ENCODE measurements around the gene HEATR3. TPM values are rescaled to one million over a fixed set of nuclear protein-coding genes. Genes with fewer than 3 reads are reported as not detected.
A peak's percentile ranks its signal among the peaks of the same experiment; 100 is the strongest.
"Not testable (repeated sequence)": the region's sequence is repeated elsewhere in the genome, so short reads cannot be mapped to it uniquely, and the experiment has no call there.

The HEATR3 gene
- polyA plus RNA-seq, 5 donors = 17.3 to 26.2 (median 20.5) TPM

DNA sequence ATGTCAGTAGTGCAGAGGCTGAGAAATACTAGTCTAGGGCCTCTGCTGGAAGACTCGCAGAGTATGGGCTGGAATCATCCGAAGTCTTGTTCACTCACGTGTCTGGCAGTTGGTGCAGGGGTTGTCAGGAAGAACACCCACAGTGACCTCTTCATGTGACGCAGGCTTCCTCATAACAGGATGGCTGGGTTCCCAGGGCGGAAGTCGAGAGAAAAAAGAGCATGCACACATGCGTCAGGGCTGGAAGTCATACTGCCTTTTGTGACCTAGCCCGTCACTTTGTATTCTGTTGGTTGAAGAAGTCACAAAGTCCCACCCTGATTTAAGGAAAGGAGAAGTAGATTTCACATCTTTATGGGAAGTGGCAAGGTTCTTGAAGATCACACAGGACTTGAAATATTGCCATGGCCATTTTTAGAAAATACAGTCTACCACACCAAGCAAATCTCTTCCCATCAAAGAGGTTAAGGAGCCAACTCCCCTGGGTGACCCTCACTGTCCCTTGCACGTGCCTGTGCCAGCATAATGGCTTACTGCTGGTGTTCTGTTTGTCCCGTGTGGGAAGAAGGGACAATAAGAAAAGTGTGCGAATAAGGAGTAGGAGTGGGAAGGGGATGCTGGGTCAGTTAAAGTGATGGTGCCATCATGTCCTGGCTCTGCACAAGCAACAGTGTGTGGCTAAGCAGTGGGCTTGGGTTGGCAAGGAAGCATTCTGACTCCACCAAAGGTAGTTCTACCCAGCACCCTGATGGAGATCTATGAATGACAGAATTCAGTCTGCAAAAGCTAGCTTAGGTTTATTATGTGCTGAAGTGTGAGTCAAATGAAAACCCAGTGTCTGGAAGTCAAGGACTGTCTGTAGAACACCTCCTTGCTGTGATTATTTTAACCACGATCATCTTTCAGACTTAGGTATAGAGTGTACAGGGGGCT is 28.1 kb downstream of the HEATR3 start:
- DNase-seq = peak; percentile 2 to 30

GRCh38 chr16:50096791-50097190 is 31.0 kb downstream of the HEATR3 start:
- DNase-seq = no peak

DNA sequence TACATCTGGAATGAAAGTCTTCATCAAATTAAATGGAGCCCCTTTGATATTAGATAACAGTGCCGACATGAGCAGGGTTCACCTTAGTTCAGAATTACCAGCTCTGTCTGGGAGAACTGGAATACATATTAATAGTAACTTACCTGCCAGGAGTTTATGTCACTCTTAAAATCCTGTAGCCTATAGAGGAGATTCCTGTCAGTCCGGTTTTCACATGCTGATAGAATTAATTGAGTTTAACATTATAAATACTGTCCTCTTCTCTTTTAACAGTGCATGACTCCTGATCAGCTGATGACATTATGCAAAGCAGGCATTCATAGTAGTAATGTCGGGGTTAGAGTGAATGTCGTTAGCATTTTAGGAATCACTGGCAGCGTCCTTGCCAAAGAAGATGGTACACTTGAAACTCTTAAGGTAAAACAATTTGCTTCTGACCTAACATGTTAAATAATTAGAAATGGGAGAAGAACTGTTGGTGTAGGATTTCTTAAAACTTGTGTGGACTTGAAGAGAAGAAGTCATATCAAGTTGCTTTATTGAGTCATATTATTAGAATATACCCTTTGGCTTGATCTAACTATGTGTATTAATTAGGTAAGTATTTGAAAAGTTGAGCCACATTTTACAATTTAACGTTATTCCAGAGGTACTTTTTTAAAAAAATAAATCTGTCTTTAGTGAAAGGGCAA is 34.3 kb downstream of the HEATR3 start:
- DNase-seq = no peak

- no peak for DNase-seq
Observed at GRCh38 chr16:50102051-50102746, 36.4 kb downstream of the HEATR3 start.

- no peak for DNase-seq
Observed at GRCh38 chr16:50103764-50104163, 38.0 kb downstream of the HEATR3 start.

DNA sequence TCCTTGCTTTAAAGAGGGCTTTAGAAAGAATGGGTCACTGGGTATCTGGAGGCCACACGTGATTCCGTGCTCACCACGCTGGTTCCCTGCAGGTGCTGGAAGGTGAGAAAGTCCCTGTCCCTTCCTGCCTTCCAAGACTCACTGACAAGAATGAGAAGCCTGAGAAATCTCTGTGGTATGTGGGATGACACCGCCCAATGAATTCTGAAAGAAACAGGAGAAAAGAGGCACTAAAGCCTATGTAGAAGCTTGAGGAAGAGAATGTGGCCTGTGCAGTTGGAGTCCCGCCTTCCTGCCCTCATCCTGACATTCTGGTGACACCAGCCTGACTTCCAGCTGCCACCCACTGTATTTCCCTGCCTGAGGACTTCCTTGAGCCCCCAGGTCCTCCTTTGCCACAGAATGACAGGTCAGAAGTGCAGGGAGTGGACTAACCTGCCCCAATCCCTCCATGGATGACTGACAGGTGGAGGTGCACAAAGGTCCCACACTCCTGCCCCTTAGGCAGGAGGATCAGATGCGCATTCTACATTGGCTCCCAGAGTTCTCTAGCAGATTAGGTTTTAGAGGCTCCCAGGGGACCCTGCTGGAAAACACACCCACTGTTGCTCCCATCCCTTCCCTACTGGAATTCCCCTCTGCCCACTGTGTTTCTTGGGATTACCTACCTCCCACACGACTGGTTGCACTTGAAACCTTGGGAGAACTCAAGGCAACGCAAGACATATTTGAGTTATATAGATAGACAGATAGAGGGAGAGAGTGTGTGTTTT is 48.8 kb downstream of the HEATR3 start:
- DNase-seq = no peak

- DNase-seq = no peak
Observed at GRCh38 chr16:50120711-50121110, 54.9 kb downstream of the HEATR3 start.

- no peak for DNase-seq
Observed at GRCh38 chr16:50121278-50121677, 55.5 kb downstream of the HEATR3 start.

DNA sequence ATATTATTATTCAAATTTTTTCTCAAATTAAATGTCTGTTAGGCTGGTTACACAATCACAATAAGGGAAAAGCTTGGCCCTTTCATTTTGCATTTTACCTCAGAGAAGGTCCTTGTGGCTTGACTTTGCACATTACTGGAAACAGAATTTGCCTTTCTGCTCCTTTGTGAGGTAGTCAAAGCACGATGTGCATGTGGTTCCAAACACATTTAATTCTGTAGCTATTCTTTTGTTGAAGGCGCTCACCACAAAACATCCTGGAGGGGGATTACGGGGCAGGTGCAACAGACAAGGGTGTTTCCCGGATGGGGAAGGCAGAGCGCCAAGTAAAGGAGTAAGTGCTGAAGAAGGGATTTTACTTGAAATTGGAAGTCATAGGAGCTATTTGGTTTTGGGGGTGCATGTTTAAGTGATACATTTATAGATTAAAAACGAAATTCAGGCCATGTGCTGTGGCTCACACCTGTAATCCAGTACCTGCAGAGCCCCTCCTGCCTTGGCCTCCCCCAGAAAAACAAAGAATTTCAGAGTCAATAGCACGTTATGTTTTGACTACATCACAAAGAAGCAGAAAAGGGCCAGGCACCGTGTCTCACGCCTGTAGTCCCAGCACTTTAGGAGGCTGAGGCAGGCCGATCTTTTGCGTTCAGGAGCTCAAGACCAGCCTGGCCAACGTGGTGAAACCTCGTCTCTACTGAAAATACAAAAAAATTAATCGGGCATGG is 56.1 kb downstream of the HEATR3 start:
- no peak for DNase-seq

- no peak for DNase-seq
Observed at GRCh38 chr16:50123417-50123816, 57.6 kb downstream of the HEATR3 start.

- no peak for DNase-seq
Observed at GRCh38 chr16:50124769-50125168, 59.0 kb downstream of the HEATR3 start.

GRCh38 chr16:50126183-50126582 is 60.4 kb downstream of the HEATR3 start:
- DNase-seq = no peak

DNA sequence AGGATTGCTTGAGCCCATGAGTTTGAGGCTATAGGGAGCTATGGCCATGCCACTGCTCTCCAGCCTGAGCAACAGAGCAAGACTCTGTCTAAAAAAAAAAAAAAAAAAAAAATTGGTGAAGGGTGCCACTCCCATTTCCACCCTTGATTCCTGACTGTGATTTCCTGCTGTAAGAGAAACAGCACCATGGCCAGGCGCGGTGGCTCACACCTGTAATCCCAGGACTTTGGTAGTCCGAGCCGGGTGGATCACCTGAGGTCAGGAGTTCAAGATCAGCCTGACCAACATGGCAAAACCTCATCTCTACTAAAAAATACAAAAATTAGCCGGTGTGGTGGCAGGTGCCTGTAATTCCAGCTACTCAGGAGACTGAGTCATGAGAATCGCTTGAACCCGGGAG is 66.8 kb downstream of the HEATR3 start:
- not testable (repeated sequence) for DNase-seq

GRCh38 chr16:50133214-50133613 is 67.4 kb downstream of the HEATR3 start:
- DNase-seq = no peak

DNA sequence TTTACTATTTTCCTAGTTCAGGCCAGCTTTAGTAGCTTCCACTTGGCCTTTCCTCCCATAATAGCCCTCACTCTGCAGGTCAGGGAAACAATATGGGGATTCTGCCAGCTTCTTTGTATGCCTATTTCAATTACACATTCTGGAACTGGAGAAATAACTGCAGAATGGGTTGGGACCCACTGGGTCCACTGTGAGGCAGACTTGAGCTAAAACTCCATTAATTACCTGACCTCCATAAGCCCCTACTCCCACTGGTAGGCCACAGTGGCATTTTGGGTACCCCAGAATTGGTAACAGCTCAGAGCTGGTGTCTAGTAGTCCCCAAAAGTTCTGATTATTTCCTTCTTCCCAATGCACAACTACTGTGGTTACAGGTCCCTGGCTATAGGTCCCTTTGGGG is 70.6 kb downstream of the HEATR3 start:
- no peak for DNase-seq

DNA sequence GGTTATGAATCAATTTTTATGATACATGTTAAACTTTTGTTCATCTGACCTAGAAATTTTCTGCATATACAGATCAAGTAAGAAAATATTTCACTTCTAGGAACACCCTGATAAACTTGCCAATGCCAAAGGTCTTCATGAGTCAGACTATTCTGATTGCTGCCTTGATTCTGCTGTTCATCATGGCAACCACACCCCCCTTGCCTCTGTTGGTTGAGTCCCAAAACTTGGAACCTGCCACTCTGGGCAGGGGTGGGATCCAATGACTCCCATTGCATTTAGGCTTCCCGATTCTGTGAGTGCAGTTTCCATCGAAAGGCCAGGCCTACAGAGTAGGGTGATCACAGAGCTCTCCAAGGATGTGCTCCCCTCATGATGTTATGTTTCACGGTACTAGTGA is 71.5 kb downstream of the HEATR3 start:
- DNase-seq = no peak

DNA sequence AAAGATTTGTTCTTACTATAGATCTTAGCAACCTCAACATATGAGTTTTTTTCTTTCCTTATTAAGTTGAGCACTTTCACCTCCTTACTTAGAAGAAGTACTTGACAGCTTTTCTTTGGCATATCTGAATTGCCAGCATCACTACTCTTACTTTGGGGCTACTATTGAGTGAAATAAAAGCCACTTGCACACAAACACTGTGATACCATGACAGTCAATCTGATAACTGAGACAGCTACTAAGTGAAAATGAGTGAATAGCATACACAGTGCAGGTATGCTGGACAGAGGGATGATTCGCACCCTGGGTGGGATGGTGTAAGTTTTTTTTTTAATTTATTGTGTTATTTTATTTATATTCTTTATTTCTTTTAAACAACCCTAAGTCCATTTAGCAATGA is 73.8 kb downstream of the HEATR3 start:
- no peak for DNase-seq

DNA sequence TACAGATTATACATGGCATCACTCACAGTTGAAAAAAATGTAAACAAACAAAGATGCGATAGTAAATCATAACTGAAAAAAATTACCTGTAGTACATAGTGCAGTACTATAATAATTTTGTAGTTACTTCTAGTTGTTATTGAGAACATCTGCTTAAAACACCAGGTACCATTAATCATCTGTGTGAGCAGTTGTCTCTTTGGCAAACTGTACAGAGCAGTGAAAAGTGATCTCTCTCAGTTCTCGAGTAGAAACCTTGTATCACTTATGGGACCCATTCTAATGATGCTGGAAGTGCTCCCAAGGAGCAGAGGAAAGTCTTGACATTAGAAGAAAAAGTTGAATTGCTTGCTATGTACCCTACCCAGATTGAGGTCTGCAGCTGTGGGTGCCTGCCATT is 78.4 kb downstream of the HEATR3 start:
- no peak for DNase-seq

DNA sequence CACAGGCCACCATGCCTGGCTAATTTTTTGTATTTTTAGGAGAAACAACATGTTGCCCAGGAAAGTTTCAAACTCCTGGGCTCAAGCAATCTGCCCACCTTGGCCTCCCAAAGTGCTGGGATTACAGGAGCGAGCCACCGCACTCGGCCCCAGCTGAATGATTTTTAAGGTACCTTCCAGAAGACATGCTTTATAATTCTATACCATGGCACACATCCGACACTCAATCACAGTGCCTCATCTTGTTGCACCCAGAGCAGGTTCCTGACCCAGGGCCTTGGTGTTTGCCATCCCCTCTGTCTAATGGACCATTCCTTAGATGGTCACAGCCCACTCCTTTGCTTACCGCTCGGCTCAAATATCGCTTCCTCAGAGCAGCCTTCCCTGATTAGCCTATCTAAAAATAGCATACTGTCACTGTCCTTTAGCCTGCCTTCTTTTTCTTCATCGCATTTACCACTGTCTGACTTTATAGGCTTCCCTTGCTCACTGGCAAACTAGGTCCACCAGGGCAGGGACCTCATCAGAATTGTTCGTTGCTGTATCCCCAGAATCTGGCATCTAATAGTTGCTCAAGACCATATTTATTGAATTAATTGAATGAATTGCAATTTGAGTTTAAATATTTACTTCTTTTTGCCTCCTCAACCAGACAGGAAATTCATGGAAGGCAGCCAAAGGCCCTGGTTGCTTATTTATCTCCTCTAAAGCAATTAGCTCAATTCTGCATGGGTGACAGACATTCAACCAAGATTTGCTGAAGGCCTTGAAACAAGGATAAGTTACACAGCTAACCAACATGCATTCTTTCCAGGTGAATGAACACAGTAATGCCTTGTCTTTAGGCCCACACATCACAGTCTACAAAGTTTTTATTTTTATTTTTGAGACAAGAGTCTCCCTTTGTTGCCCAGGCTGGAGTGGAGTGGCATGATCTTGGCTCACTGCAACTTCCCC is 81.0 kb downstream of the HEATR3 start:
- DNase-seq = no peak

DNA sequence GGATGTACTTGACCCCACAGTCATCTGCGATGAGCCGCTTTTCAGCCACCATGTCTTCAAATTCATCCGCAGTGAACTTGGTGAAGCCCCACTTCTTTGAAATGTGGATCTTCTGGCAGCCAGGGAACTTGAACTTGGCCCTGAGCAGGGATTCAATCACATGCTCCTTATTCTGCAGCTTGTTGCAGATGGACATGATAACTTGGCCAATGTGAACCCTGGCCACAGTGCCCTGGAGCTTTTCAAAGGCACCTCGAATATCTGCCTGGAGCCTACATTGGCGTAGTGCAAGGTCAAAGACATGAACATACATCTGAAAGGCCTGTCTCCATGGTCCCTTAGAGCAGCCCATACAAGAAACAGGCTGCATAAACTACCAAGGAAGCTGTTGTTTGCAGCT is 85.6 kb downstream of the HEATR3 start:
- no peak for DNase-seq

Data from right lung (tissue), 5 donors.